Stimulated activated naive CD8-positive, alpha-beta T cell treated with anti-CD3 and anti-CD28 coated beads, Interleukin-15, Interleukin-2, amounts not matched to agents 100 ng/mL and 50 ng/mL, for 24 hours (primary cell): Measurements from ENCODE around the gene DPH7.
"Not testable (repeated sequence)": the region's sequence is repeated elsewhere in the genome, so short reads cannot be mapped to it uniquely, and the experiment has no call there.

Experiments used
- H3K27ac Mint-ChIP-seq: one replicate; pipeline ENCODE4 v1.8.0; 2021; ENCODE audit warnings: mild to moderate bottlenecking, mixed read lengths
- H3K27me3 Mint-ChIP-seq: one replicate; pipeline ENCODE4 v1.8.0; 2021; ENCODE audit warnings: mixed read lengths
- H3K36me3 Mint-ChIP-seq: one replicate; pipeline ENCODE4 v1.8.0; 2021; ENCODE audit warnings: low read depth, mixed read lengths
- H3K4me1 Mint-ChIP-seq: one replicate; pipeline ENCODE4 v1.8.0; 2021; ENCODE audit warnings: low read depth, mixed read lengths
- H3K4me3 Mint-ChIP-seq: one replicate; pipeline ENCODE4 v1.8.0; 2021; ENCODE audit warnings: mild to moderate bottlenecking, mixed read lengths
- H3K9me3 Mint-ChIP-seq: one replicate; pipeline ENCODE4 v1.8.0; 2021; ENCODE audit warnings: mixed read lengths

The DPH7 gene

GRCh38 chr9:137612741-137613142, 34.0 kb upstream of the DPH7 start:
- Mint-ChIP-seq H3K4me3 (no peak overlapping the region), H3K9me3 (no peaks in the 10 kb centered on the region), H3K36me3 (peaks cover 5% of the 10 kb centered on the region), H3K4me1 (peaks cover 29% of the 10 kb centered on the region), H3K27ac (no peak overlapping the region), H3K27me3 (no peaks in the 10 kb centered on the region)

GRCh38 chr9:137611623-137612609, 33.2 kb upstream of the DPH7 start:
- no peaks in the 10 kb centered on the region for H3K9me3 Mint-ChIP-seq
- H3K27ac Mint-ChIP-seq, result peak overlapping the region; percentile 72
- H3K36me3 Mint-ChIP-seq, result no peaks in the 10 kb centered on the region
- H3K4me3 Mint-ChIP-seq, result peak overlapping the region; percentile 32
- peaks cover 29% of the 10 kb centered on the region for H3K4me1 Mint-ChIP-seq
- no peaks in the 10 kb centered on the region for H3K27me3 Mint-ChIP-seq

GRCh38 chr9:137610944-137611343, 32.2 kb upstream of the DPH7 start:
- Mint-ChIP-seq H3K4me3 (no peak overlapping the region), H3K27ac (peak overlapping the region; percentile 72), H3K27me3 (no peaks in the 10 kb centered on the region), H3K4me1 (peaks cover 29% of the 10 kb centered on the region), H3K9me3 (no peaks in the 10 kb centered on the region), H3K36me3 (no peaks in the 10 kb centered on the region)

- no peaks in the 10 kb centered on the region for H3K9me3 Mint-ChIP-seq
- peak overlapping the region; percentile 65 for H3K27ac Mint-ChIP-seq
- H3K27me3 Mint-ChIP-seq, result no peaks in the 10 kb centered on the region
- peak overlapping the region; percentile 85 for H3K4me3 Mint-ChIP-seq
- peaks cover 36% of the 10 kb centered on the region for H3K4me1 Mint-ChIP-seq
- H3K36me3 Mint-ChIP-seq, result no peaks in the 10 kb centered on the region
Measured at GRCh38 chr9:137607141-137607857, 28.6 kb upstream of the DPH7 start.

- Mint-ChIP-seq H3K27me3 (no peaks in the 10 kb centered on the region), H3K4me3 (peak overlapping the region; percentile 85), H3K4me1 (peaks cover 31% of the 10 kb centered on the region), H3K9me3 (no peaks in the 10 kb centered on the region), H3K36me3 (no peaks in the 10 kb centered on the region), H3K27ac (no peak overlapping the region)
Measured at GRCh38 chr9:137606734-137607138, 28.0 kb upstream of the DPH7 start.

- Mint-ChIP-seq H3K36me3 (no peaks in the 10 kb centered on the region), H3K4me1 (peaks cover 25% of the 10 kb centered on the region), H3K9me3 (no peaks in the 10 kb centered on the region), H3K4me3 (peak overlapping the region; percentile 85), H3K27ac (no peak overlapping the region), H3K27me3 (no peaks in the 10 kb centered on the region)
Measured at GRCh38 chr9:137606005-137606621, 27.4 kb upstream of the DPH7 start.

GRCh38 chr9:137605121-137606004, 26.6 kb upstream of the DPH7 start, which contains the start of gene ARRDC1:
ARRDC1 (plus strand) TSS chr9:137605686; CDS start chr9:137605718, 32 bp downstream.
- Mint-ChIP-seq H3K9me3 (no peaks in the 10 kb centered on the region), H3K27me3 (no peaks in the 10 kb centered on the region), H3K4me1 (peaks cover 22% of the 10 kb centered on the region), H3K27ac (no peak within 1 kb of the TSS), H3K36me3 (no peaks in the 10 kb centered on the region), H3K4me3 (peak within 1 kb of the TSS; percentile 85)

GRCh38 chr9:137604345-137605086, 25.8 kb upstream of the DPH7 start:
- Mint-ChIP-seq H3K27me3 (no peaks in the 10 kb centered on the region), H3K4me1 (peaks cover 22% of the 10 kb centered on the region), H3K4me3 (peak overlapping the region; percentile 13), H3K36me3 (no peaks in the 10 kb centered on the region), H3K9me3 (no peaks in the 10 kb centered on the region), H3K27ac (no peak overlapping the region)

GRCh38 chr9:137603879-137604278, 25.2 kb upstream of the DPH7 start:
- H3K9me3 Mint-ChIP-seq, result no peaks in the 10 kb centered on the region
- no peak overlapping the region for H3K27ac Mint-ChIP-seq
- H3K4me3 Mint-ChIP-seq, result peak overlapping the region; percentile 13
- no peaks in the 10 kb centered on the region for H3K36me3 Mint-ChIP-seq
- no peaks in the 10 kb centered on the region for H3K27me3 Mint-ChIP-seq
- H3K4me1 Mint-ChIP-seq, result peaks cover 22% of the 10 kb centered on the region

- no peaks in the 10 kb centered on the region for H3K9me3 Mint-ChIP-seq
- no peaks in the 10 kb centered on the region for H3K36me3 Mint-ChIP-seq
- no peak overlapping the region for H3K4me3 Mint-ChIP-seq
- no peaks in the 10 kb centered on the region for H3K27me3 Mint-ChIP-seq
- H3K27ac Mint-ChIP-seq, result peak overlapping the region; percentile 9
- peaks cover 21% of the 10 kb centered on the region for H3K4me1 Mint-ChIP-seq
Measured at GRCh38 chr9:137602661-137603060, 23.9 kb upstream of the DPH7 start.

- H3K4me1 Mint-ChIP-seq, result peaks cover 6% of the 10 kb centered on the region
- H3K36me3 Mint-ChIP-seq, result no peaks in the 10 kb centered on the region
- H3K9me3 Mint-ChIP-seq, result no peaks in the 10 kb centered on the region
- no peak overlapping the region for H3K4me3 Mint-ChIP-seq
- no peaks in the 10 kb centered on the region for H3K27me3 Mint-ChIP-seq
- no peak overlapping the region for H3K27ac Mint-ChIP-seq
Measured at GRCh38 chr9:137598943-137599342, 20.2 kb upstream of the DPH7 start.

GRCh38 chr9:137596577-137596976, 17.9 kb upstream of the DPH7 start:
- H3K9me3 Mint-ChIP-seq, H3K4me1 Mint-ChIP-seq, H3K36me3 Mint-ChIP-seq, H3K4me3 Mint-ChIP-seq, H3K27ac Mint-ChIP-seq, H3K27me3 Mint-ChIP-seq: not testable (repeated sequence)

- peaks cover 5% of the 10 kb centered on the region for H3K36me3 Mint-ChIP-seq
- no peak overlapping the region for H3K4me3 Mint-ChIP-seq
- H3K27ac Mint-ChIP-seq, result no peak overlapping the region
- no peaks in the 10 kb centered on the region for H3K9me3 Mint-ChIP-seq
- H3K27me3 Mint-ChIP-seq, result no peaks in the 10 kb centered on the region
- H3K4me1 Mint-ChIP-seq, result peaks cover 17% of the 10 kb centered on the region
Measured at GRCh38 chr9:137593176-137593575, 14.5 kb upstream of the DPH7 start.
